SHP77 (cell line): ENCODE results near the gene SRMS.
"Not testable (repeated sequence)": the region's sequence is repeated elsewhere in the genome, so short reads cannot be mapped to it uniquely, and the experiment has no call there.

Experiments used
- DNase-seq, 2 experiments: peaks; one replicate each; lab custom pipeline; 2025; lab: John Stamatoyannopoulos, UW

The SRMS gene

GRCh38 chr20:63579017-63579694, 31.6 kb upstream of the SRMS start:
- peak in 1 of 2 experiments; percentile 21 for DNase-seq

DNA sequence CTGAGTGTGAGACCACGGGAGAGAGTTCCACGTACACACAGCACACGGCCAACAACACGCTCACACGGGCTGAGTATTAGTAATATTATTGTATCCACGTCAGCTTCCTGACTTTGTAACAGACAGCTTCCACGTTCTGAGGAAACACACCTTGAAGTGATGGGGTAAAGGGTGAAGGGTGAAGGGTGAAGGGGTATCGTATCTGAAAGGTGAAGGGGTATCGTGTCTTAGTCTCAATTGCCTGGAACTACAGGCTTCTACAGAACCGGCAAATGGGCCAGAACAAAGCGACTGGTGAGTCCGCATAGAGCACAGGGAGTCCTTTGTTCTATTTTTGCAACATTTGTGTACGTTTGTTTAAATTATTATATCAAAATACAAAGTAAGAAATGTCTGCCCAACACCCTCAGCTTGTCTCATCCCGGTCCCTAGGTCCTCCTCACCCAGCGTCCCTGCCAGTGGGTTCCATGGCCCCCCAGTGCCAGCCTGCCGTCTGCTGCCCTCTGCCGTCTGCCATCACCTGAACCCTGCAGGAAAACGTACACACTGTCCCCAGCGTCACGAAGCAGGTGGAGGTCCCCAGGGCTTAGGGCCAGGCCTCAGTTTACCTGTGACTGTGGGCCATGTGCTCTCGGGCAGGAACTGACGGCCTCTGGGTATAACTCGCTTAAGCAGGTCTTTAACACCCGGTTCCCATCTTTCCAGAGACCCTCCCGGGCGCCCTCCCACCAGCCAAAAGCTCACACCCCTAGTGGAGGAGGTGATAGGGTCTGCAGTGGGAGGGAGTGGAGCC, 30.9 kb upstream of the SRMS start:
- DNase-seq, result peak; percentile 29 to 44

- peak; percentile 25 to 75 for DNase-seq
These were observed 29.9 kb upstream of the SRMS start for GRCh38 chr20:63577317-63577894.

DNA sequence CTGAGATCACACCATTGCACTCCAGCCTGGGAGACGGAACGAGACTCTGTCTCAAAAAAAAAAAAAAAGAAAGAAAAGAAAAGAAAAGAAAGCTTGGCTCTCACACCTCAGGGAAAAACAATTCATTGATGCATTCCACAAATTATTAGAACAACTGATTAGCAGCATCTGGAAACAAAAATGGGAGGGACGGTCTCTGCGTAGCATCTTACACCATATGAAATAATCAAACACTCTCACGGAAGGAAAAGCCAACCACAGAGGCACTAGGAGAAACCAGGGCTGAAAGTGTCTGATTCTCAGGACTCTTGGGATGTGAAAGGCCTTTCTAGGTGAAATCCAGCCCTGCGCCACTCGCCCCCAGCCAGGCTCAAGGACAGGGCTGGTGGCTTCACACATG, 28.8 kb upstream of the SRMS start:
- DNase-seq, result no peak

- no peak for DNase-seq
These were observed 27.5 kb upstream of the SRMS start for GRCh38 chr20:63574829-63575743.

DNA sequence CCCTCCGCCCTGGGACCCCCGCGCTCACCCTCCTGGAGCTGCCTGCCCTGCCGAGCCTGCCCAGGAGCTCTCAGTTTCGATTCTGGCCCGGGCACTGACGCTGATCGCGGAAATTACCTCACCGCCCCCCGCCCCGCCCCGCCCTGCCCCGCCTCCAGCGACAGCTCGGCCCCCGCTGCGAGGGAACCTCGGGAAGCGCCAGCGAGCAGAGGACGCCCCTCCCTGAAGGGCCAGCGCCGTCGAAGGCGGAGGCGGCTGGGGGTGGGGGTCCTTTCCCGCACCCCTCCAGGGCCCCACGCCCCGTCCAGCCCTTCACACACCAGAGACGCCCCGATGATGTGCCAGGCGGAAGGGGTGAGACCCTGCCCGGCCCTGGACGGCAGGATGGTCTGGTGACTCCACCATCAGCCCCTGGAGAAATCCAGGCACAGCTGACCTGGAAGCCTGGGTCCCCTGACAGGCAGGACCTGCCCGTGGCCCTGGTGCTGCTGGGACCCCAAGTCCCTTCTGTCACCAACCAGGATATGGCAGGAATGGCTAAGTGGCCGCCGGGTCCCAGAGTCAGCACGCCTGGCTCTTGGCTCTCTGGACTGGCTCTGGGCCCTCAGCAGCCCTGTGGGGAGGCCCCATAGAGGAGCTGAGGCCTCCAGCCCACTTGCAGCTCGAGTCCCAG, 26.7 kb upstream of the SRMS start, which contains the start of gene HELZ2:
HELZ2 (minus strand) TSS at position 84 of the 673 bp plus-strand sequence. CDS start 1,854 bp downstream, outside the sequence.
- DNase-seq, result peak; percentile 51 to 82

DNA sequence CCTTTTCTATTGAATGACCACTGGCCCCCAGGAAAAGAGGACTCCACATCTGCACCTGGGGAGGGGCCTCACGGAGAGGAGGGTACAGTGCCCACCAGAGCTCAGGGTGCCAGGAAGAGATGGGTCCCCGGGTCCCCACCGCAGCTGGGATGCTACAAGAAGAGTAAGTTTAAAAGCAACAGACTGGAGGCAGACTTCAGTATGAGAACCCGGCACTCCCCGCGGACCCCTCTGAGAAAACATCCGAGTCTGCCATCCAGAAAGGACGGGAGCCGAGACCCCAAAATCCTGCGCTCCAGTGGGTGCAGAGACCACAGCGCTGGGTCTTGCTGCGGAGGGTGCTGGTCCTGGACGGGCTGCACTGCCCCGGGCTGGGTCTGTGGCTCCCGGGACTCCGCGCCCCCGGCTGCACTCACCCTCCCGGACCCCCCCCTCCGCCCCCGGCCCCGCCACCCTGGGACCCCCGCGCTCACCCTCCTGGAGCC, 26.1 kb upstream of the SRMS start:
- no peak for DNase-seq

DNA sequence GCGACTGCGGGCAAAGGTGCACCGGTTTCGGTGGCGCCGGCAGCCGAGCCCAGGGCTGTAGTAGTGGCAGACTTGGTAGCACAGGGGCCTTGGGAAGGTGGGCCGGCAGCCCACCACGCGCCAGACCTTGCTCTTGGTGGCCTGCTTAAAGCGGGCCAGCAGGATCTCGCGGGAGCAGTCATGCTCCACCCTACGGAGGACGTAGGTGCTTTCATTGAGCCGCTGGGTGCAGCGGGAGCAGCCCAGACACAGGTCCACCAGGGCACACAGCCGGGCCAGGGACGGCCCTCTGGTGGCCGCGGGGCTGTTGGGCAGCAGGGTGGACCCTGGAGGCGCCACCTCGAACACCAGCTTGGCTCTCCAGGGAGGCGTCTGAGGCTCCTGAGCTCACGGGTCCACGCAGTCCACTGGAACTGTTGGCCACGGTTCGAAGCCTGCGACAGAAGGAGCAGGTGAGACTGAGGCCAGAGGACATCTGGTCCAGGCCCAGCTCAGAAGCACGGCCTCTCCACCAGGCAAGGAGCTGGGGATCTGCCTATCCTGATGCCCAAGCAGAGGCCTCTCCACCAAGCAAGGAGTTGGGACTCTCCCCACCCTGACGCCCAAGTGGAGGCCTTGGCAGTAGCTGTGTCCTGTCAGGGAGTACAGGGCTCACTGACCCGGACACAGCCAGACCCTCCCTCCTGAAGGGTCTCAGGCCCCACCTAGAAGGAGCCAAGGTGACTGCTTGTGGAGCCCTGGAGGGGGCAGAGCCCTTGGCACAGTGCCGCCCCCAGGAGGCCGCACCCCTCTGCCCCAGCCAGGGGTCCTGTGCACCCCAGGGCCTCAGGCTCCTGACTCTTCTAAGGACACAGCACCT, 25.5 kb upstream of the SRMS start:
- no peak for DNase-seq

DNA sequence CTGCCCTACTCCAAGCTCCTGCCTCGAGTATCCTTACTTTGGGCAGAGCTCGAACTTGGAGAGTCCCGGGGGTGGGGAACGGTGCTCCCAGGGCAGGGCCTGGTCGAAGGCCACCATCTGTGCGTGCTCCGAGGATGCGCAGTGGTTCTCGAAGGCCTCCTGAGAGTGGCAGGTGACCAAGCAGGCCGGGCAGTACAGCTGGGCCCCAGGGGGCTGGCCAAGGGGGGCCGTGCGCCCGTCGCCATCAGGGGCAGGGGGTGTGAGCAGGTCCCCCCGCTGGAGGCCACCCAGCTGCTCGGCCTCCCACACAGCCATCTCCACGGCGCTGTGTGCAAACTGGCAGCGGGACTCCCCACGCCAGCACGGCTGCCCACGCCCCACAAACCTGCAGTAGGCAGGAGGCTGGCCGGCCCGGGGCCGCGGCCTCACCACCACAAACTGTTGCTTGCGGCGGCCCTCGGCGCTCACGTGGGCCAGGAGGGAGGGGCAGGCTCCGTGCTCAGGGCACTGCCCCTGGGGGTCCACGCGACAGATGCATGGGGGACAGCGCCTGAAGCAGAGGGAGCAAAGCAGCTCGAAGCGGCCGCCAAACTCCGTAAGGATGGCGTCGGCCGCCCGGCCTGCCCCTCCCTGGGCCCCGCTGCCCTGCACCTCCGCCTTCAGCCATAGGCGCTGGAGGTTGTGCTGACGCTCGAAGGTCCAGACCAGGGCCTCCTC, 24.7 kb upstream of the SRMS start:
- no peak for DNase-seq

DNA sequence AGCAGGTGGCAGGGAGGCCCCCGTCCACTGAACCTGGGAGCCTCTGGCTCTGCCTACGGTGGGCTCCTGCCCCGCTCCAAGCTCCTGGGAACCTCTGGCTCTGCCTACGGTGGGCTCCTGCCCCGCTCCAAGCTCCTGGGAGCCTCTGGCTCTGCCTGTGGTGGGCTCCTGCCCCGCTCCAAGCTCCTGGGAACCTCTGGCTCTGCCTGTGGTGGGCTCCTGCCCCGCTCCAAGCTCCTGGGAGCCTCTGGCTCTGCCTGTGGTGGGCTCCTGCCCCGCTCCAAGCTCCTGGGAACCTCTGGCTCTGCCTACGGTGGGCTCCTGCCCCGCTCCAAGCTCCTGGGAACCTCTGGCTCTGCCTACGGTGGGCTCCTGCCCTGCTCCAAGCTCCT, 23.5 kb upstream of the SRMS start:
- not testable (repeated sequence) for DNase-seq

GRCh38 chr20:63570281-63571086, 22.9 kb upstream of the SRMS start:
- DNase-seq, result no peak

- peak; percentile 66 to 90 for DNase-seq
These were observed 21.7 kb upstream of the SRMS start for GRCh38 chr20:63568986-63569949.

- DNase-seq, result no peak
These were observed 20.8 kb upstream of the SRMS start for GRCh38 chr20:63568170-63568981.

DNA sequence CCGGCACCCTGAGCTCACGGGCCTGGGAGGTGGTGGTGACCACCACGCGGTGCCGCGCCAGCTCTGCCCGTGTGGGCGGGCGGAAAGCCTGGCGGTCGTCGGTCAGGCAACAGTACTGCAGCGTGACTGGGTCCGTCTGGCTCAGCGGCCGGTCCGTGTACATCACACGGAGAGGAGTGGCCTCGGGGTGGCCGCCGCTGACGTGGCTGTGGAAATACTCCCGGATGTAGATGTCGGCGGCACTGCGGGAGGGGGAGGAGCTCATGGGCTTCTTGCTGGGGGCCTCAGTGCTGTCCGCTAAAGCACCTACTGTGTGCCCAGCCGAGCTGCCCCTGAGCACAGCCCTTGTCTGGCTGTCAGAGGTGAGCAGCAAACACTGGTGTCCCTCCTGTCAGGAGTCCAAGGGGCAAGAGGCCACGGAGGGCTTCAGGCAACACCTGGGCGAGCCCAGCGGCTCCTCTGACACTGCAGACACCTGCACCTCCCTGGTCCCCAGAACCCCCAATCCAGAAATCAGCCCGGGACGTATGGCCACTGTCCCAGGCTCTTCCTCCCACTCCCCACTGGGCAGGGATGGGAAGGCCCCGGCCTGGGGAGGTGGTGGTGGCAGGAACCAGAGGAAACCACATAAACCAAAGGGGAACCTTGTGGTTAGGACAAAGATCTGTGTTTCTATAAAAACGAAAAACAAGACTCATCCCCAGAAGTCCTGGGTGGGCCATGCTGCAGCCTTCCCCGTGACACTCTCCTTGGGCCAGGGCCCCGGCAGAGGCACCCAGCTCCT, 20.0 kb upstream of the SRMS start:
- no peak for DNase-seq

GRCh38 chr20:63567136-63567385, 19.5 kb upstream of the SRMS start:
- no peak for DNase-seq
